Colon (tissue), 2 donors: ENCODE data around the gene RAG1.
"Not testable (repeated sequence)": the region's sequence is repeated elsewhere in the genome, so short reads cannot be mapped to it uniquely, and the experiment has no call there.

Source experiments
- FAIRE-seq: peaks from 2 replicates; lab custom pipeline; 2012; peaks lifted over from hg19 to GRCh38; lab: Jason Lieb, UNC
- donor health status: control.
- donor health status: control.

RAG1 gene

GRCh38 chr11:36567694-36568093, at the start of gene RAG1:
TSS of gene RAG1 (plus strand) at chr11:36568007. CDS start at chr11:36573305, 5,298 bp downstream.
- FAIRE-seq, result no peak

GRCh38 chr11:36530840-36531239, 37.0 kb upstream of the RAG1 start:
- FAIRE-seq, result no peak

- no peak for FAIRE-seq
Observed at GRCh38 chr11:36532941-36533601, 34.7 kb upstream of the RAG1 start.

- no peak for FAIRE-seq
Observed at GRCh38 chr11:36534276-36534840, 33.4 kb upstream of the RAG1 start.

- no peak for FAIRE-seq
Observed at GRCh38 chr11:36540998-36541397, 26.8 kb upstream of the RAG1 start.

GRCh38 chr11:36550385-36551115, 17.3 kb upstream of the RAG1 start:
- no peak for FAIRE-seq

GRCh38 chr11:36557390-36557789, 10.4 kb upstream of the RAG1 start:
- not testable (repeated sequence) for FAIRE-seq

- no peak for FAIRE-seq
Observed at GRCh38 chr11:36557991-36558390, 9.8 kb upstream of the RAG1 start.

- FAIRE-seq, result no peak
Observed at GRCh38 chr11:36558571-36559413, 9.0 kb upstream of the RAG1 start.

GRCh38 chr11:36564376-36565030, 3.3 kb upstream of the RAG1 start:
- FAIRE-seq, result no peak

- FAIRE-seq, result no peak
Observed at GRCh38 chr11:36565031-36565610, 2.7 kb upstream of the RAG1 start.

- FAIRE-seq, result no peak
Observed at GRCh38 chr11:36566407-36567053, 1.3 kb upstream of the RAG1 start.

GRCh38 chr11:36569095-36569494, 1.3 kb downstream of the RAG1 start:
- FAIRE-seq, result no peak

GRCh38 chr11:36574486-36574885, 6.7 kb downstream of the RAG1 start:
- FAIRE-seq, result no peak

GRCh38 chr11:36577373-36577772, 9.6 kb downstream of the RAG1 start:
- no peak for FAIRE-seq

- no peak for FAIRE-seq
Observed at GRCh38 chr11:36577859-36578258, 10.1 kb downstream of the RAG1 start.

GRCh38 chr11:36578458-36578857, 10.7 kb downstream of the RAG1 start:
- no peak for FAIRE-seq

- no peak for FAIRE-seq
Observed at GRCh38 chr11:36581536-36581935, 13.7 kb downstream of the RAG1 start.

- no peak for FAIRE-seq
Observed at GRCh38 chr11:36583667-36584066, 15.9 kb downstream of the RAG1 start.

- no peak for FAIRE-seq
Observed at GRCh38 chr11:36586543-36586942, 18.7 kb downstream of the RAG1 start.

- no peak for FAIRE-seq
Observed at GRCh38 chr11:36588099-36588498, 20.3 kb downstream of the RAG1 start.
